Measurements from ENCODE around the gene ATXN7. TPM values are rescaled to one million over a fixed set of nuclear protein-coding genes. Genes with fewer than 3 reads are reported as not detected.

Gene ATXN7, protein sequence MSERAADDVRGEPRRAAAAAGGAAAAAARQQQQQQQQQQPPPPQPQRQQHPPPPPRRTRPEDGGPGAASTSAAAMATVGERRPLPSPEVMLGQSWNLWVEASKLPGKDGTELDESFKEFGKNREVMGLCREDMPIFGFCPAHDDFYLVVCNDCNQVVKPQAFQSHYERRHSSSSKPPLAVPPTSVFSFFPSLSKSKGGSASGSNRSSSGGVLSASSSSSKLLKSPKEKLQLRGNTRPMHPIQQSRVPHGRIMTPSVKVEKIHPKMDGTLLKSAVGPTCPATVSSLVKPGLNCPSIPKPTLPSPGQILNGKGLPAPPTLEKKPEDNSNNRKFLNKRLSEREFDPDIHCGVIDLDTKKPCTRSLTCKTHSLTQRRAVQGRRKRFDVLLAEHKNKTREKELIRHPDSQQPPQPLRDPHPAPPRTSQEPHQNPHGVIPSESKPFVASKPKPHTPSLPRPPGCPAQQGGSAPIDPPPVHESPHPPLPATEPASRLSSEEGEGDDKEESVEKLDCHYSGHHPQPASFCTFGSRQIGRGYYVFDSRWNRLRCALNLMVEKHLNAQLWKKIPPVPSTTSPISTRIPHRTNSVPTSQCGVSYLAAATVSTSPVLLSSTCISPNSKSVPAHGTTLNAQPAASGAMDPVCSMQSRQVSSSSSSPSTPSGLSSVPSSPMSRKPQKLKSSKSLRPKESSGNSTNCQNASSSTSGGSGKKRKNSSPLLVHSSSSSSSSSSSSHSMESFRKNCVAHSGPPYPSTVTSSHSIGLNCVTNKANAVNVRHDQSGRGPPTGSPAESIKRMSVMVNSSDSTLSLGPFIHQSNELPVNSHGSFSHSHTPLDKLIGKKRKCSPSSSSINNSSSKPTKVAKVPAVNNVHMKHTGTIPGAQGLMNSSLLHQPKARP
- total RNA-seq (2022; extraction: Qiagen RNA extraction; ENCODE audit: low read depth) = 3.0 to 6.9 TPM (median 5.2 TPM) in 5 replicates

DNA sequence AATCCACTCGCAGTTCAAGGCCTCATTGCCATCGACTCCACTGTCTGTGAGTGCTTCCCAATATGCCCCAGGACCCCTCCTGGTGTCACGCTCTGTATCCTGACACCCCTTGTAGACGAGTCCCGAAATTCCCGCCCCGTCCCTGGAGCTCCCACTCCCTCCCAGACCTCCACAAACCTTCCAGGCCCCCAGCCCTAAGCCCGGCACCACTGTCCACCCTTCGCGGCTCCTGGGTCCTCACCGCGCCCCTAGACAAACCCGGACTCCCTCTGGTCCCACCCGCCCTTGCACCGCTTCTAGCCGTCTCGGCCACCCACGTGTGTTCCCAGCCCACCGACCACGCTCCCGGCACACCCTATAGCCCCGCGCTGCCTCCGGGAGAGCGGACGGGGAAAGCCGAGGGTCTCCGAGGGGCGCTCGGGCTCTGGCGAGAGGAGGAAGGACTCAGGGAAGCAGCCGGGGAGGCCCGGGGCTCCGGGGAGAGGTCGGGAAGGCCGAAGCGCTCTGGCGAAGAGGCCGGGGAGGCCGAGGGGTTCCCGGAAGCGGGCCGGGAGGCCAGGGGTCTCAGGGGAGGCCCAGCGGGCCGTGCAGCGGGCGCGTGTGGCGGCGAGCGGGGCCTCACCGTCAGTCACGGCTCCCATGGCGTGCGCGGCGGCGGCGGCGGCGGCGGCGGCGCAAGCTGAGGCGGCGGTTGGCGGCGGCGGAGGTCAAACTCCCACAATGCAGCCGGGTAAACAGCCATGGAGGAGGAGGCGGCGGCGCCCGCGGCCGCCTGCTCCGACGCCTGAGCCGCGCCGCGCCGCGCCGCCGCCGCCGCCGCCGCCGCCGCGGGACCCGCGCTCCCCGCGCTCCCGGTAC lies at the start of gene ATXN7, which contains the start of gene THOC7:
ATXN7 (plus strand) TSS at position 718 of the 858 bp plus-strand sequence. CDS start 48,732 bp downstream, outside the sequence.
THOC7 (minus strand) TSS at position 656 of the 858 bp plus-strand sequence; CDS start at position 641, 15 bp downstream.

DNA sequence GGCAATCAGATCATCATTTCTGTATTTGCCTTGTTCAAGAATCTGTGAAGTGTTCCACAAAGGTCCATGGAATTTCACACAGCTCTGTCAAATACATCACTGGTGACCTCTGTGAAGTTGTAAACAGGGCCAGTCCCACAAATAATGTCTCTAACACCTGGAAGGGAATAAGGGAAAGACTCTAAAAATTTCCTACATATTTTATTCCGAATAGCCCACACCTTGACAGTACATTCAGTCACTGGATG lies 44.6 kb upstream of the ATXN7 start, which contains the start of gene C3orf49:
C3orf49 (plus strand) TSS at position 149 of the 248 bp plus-strand sequence. CDS start 173 bp downstream, outside the sequence.

DNA sequence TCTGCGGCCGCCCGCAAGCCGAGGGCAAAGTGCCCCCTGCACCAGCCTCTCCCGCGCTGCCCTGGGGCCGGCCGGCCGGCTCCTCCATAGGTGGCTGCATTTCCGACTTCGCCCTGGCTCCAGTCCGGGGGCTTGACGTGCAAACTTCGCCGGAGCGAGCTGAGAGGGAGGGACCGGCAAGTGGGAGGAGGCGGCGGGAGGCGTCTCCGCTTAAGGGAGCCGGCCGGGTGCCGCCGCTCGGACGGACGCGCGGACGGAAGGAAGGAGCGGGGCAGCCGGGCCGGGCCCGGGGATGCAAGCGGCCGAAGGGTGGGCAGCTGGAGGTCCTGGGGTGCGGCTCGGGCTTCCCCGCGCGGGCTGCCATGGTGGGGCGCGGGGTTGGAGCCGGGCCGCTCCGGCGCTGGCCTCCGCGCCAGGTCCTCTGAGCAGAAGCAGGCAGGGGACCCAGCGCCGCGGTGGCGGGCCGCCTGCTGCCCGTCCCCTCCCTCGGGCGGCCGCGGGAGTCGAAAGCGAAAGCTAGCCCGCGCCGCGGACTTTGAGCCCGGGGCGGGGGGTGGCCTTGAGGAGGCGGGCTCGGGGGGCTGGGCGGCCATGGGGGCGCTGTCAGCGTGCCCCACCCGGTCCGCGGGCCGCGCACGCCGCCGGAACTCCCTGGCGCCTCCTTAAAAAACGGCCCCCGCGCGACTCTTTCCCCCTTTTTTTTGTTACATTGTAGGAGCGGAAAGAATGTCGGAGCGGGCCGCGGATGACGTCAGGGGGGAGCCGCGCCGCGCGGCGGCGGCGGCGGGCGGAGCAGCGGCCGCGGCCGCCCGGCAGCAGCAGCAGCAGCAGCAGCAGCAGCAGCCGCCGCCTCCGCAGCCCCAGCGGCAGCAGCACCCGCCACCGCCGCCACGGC lies 48.5 kb downstream of the ATXN7 start, which contains the start of gene SCAANT1:
SCAANT1 (minus strand) TSS at position 511 of the 895 bp plus-strand sequence.

DNA sequence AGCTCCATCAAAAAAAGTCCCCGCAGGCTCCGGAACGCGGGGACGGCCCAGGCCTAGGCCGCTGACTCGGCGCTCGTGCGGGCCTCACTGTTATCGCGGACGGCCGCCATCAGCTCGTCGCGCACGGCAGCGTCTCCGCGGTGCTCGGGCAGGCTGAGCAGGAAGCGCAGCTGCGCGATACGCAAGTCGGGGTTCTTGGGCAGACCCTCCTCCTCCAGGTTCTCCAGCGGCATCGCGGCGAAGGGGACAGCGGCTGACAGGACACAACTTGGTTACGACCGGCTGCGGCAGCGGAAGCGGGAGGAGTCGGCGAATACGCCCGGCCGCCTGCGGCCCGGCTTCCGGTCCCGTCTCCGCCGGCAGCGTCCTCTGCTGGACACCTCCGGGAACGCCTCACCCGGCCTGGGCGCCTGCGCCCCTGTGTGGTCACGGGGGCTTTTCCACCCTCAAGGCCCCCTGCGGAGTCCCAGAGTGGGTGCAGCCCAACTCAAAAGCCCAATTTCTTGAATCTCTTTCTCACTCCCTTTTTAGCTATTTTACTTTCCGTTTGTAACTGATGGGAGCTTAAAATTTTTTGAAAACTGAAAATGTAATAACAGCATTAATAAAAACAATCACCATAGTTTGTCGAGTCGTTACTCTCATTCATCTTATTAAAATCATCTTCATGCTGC lies 159.7 kb downstream of the ATXN7 start, which contains the start of gene PSMD6:
PSMD6 (minus strand) TSS at position 308 of the 674 bp plus-strand sequence; CDS start at position 233, 75 bp downstream.

Other genes starting within 250 kb of the ATXN7 start
- not detected in 5 replicates for gene SNTN, start 211.2 kb upstream of the ATXN7 start, total RNA-seq (2022; extraction: Qiagen RNA extraction; ENCODE audit: low read depth)
- not detected in 5 replicates for gene C3orf49, start 44.6 kb upstream of the ATXN7 start, total RNA-seq (2022; extraction: Qiagen RNA extraction; ENCODE audit: low read depth)
- gene THOC7, start 62 bp upstream of the ATXN7 start, total RNA-seq (2022; extraction: Qiagen RNA extraction; ENCODE audit: low read depth) = 53.1 to 102 TPM (median 56.5 TPM) in 5 replicates
- gene SCAANT1, start 48.5 kb downstream of the ATXN7 start, total RNA-seq (2022; extraction: Qiagen RNA extraction; ENCODE audit: low read depth) = not detected in 5 replicates
- gene PSMD6, start 159.6 kb downstream of the ATXN7 start, total RNA-seq (2022; extraction: Qiagen RNA extraction; ENCODE audit: low read depth) = 74.5 to 98.9 TPM (median 77.5 TPM) in 5 replicates